ENCODE measurements around the gene AUTS2.

The AUTS2 gene

DNA sequence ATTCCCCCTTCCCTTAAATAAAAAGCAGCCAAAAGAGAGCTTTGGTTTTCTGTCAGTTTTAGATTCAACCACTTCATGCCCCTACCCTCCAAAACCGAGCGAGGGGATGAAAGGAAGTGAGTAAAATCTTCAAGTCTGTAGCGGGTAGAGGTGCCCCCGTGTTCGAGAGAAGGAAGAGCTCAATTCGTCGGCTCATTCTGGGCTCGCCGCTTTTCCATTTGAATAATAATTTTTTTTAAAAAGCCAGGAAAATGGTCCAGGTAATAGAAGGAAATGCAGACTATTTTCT lies 1097.5 kb downstream of the AUTS2 start:
- H3K4me1 ChIP-seq (ENCODE audit: control insufficient read depth in 1 of 2, insufficient read depth in 2 of 2, low read length in 2 of 2) = peaks cover 12% of the 10 kb centered on the region in 2 donors
- H3K9me3 ChIP-seq (ENCODE audit: control insufficient read depth in 1 of 2, low read length in 2 of 2) = no peaks in the 10 kb centered on the region
- H3K4me3 ChIP-seq (ENCODE audit: low read depth in 1 of 2, low read length in 2 of 2) = peak overlapping the region; percentile 82 to 90
- H3K9ac ChIP-seq (ENCODE audit: low read depth in 1 of 2, low read length in 2 of 2) = peak overlapping the region; percentile 72 to 76
- no peak overlapping the region for H3K27ac ChIP-seq (ENCODE audit: low read depth, low read length)
- no peaks in the 10 kb centered on the region for H3K36me3 ChIP-seq (ENCODE audit: control insufficient read depth in 1 of 2, insufficient read depth in 2 of 2, low read length in 2 of 2)
- peaks cover 0 to 14% of the 10 kb centered on the region in 2 donors for H3K27me3 ChIP-seq (ENCODE audit: control insufficient read depth in 1 of 2, insufficient read depth in 2 of 2, low read length in 2 of 2)

DNA sequence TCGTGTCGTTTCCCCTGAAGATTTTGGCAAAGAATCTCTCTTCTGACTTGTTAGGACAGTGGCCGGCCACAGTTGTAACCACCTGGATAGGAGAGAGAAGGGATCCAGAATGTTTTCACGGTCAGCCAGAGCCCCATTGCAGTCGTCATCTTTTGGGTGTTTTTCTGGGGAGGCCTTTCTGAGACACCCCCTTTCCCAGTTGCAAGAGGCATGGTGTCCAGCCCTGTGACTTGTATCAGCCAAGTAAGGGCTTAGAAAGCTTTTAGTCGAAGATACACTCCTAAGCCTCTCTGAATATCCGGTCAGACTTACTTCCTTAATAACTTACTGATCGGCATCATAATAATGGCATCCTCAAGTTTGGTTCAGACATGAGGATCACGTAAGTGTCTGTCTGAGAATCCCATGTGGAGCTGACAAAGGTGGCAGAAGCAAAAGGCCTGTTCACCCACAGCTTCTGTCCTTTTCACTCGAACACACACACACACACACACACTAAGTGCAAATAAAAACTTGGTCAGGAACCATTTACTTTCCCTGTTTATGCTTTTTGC lies 1098.0 kb downstream of the AUTS2 start:
- H3K4me1 ChIP-seq (ENCODE audit: control insufficient read depth in 1 of 2, insufficient read depth in 2 of 2, low read length in 2 of 2) = peaks cover 12% of the 10 kb centered on the region in 2 donors
- peak overlapping the region; percentile 45 to 72 for H3K9ac ChIP-seq (ENCODE audit: low read depth in 1 of 2, low read length in 2 of 2)
- no peak overlapping the region for H3K27ac ChIP-seq (ENCODE audit: low read depth, low read length)

DNA sequence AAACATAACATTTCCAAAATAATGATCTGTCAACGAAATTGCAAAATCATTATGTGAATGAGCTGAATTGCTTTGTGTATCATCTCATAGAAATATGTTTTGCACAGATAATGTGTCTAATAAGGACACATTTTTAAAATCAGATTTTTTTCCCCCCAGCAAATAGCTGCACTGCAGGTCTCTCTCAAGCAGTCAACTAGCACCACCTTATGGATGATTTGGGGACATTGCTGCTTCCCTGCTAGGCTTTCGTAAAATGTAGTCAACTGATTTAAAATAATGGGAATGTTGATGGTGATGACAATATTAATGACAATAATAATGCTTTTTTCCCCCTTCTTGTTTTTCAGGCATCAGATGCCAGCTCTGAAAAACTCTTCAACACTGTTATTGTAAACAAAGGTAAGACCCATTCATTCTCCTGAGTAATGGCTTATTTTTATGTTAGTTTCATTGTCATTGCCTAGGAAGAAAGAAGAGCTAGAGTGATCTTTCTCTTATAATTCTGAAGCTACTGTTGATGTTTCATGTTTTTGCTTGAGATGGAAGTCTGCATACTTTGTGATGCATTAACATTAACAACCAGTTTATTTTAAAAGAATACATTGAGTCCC lies 1100.1 kb downstream of the AUTS2 start:
- Histone ChIP-seq H3K4me3 (ENCODE audit: low read depth in 1 of 2, low read length in 2 of 2) (no peak overlapping the region), H3K4me1 (ENCODE audit: control insufficient read depth in 1 of 2, insufficient read depth in 2 of 2, low read length in 2 of 2) (peaks cover 10 to 12% of the 10 kb centered on the region in 2 donors), H3K27ac (ENCODE audit: low read depth, low read length) (no peak overlapping the region), H3K9ac (ENCODE audit: low read depth in 1 of 2, low read length in 2 of 2) (no peak overlapping the region), H3K9me3 (ENCODE audit: control insufficient read depth in 1 of 2, low read length in 2 of 2) (no peaks in the 10 kb centered on the region), H3K27me3 (ENCODE audit: control insufficient read depth in 1 of 2, insufficient read depth in 2 of 2, low read length in 2 of 2) (peaks cover 0 to 20% of the 10 kb centered on the region in 2 donors), H3K36me3 (ENCODE audit: control insufficient read depth in 1 of 2, insufficient read depth in 2 of 2, low read length in 2 of 2) (peaks cover 0 to 5% of the 10 kb centered on the region in 2 donors)

More for the DNA sequence above, 1098.0 kb downstream of the AUTS2 start:
- Histone ChIP-seq H3K27me3 (ENCODE audit: control insufficient read depth in 1 of 2, insufficient read depth in 2 of 2, low read length in 2 of 2) (peaks cover 0 to 16% of the 10 kb centered on the region in 2 donors), H3K4me3 (ENCODE audit: low read depth in 1 of 2, low read length in 2 of 2) (peak overlapping the region; percentile 82 to 90), H3K9me3 (ENCODE audit: control insufficient read depth in 1 of 2, low read length in 2 of 2) (no peaks in the 10 kb centered on the region), H3K36me3 (ENCODE audit: control insufficient read depth in 1 of 2, insufficient read depth in 2 of 2, low read length in 2 of 2) (no peaks in the 10 kb centered on the region)

DNA sequence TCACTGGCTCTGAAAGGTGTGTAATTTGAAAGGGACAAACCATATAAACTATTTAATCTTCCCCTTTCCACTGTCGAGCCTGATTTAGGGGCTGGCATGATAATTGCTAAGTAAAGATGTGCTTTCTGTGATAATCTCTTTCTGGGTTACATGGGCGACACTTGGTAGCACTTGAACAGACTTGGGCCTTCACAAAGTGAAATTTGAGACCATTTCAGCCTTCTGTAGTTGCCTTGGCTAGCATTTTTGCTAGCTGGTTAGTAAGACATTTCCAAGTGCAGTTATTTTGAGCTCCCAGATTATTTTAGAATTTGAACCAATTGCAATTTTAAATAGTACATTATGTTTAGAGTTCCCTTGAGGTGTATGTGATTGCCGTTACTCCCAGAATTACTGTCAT lies 1101.0 kb downstream of the AUTS2 start:
- Histone ChIP-seq H3K27ac (ENCODE audit: low read depth, low read length) (no peak overlapping the region), H3K9me3 (ENCODE audit: control insufficient read depth in 1 of 2, low read length in 2 of 2) (no peaks in the 10 kb centered on the region), H3K4me1 (ENCODE audit: control insufficient read depth in 1 of 2, insufficient read depth in 2 of 2, low read length in 2 of 2) (peaks cover 8 to 14% of the 10 kb centered on the region in 2 donors), H3K36me3 (ENCODE audit: control insufficient read depth in 1 of 2, insufficient read depth in 2 of 2, low read length in 2 of 2) (peaks cover 0 to 5% of the 10 kb centered on the region in 2 donors), H3K4me3 (ENCODE audit: low read depth in 1 of 2, low read length in 2 of 2) (no peak overlapping the region), H3K9ac (ENCODE audit: low read depth in 1 of 2, low read length in 2 of 2) (no peak overlapping the region), H3K27me3 (ENCODE audit: control insufficient read depth in 1 of 2, insufficient read depth in 2 of 2, low read length in 2 of 2) (peaks cover 0 to 19% of the 10 kb centered on the region in 2 donors)

DNA sequence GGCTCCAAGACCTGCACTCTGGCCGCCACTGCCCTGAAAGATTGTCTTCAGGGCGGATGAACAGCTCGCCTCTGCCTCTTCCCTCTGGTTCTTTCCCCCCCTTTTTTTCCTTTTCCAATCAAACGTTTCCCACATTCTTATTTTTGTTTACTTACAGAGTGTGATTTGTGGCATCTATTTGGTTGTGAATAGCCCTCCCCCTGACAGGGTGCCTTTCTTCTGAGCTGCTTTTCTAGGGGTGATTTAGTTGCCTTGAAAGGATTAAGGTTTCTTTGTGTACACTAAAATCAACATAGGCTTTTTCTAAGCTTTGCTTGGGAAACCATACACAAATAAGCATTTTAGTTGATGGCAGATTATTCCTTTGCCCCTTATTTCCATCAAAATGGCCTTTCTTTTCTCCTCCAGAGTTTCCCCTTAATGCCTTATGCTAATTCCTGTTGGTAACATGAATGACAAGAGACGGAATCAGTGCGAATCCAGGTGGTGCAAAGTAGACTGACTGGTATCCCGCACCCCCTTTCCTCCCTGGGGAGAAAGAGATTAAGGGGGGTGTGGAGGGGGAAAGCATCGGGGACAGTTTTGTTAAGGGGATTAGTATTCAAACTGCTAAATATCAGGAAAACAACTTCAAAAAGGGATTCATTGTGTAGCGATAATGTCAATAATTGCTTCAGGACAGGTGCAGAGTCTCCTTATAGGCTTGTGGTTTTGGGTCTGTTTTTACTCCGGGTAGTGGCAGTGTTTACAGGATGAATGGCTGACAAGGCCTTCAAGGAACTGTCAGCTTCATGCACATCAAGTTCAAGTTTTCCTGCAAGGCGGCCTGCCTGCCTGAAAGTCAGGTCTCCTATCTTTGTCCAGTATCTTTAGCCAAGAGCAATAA lies 1102.0 kb downstream of the AUTS2 start:
- Histone ChIP-seq H3K9me3 (ENCODE audit: control insufficient read depth in 1 of 2, low read length in 2 of 2) (no peaks in the 10 kb centered on the region), H3K36me3 (ENCODE audit: control insufficient read depth in 1 of 2, insufficient read depth in 2 of 2, low read length in 2 of 2) (peaks cover 0 to 5% of the 10 kb centered on the region in 2 donors), H3K9ac (ENCODE audit: low read depth in 1 of 2, low read length in 2 of 2) (no peak overlapping the region), H3K4me3 (ENCODE audit: low read depth in 1 of 2, low read length in 2 of 2) (no peak overlapping the region), H3K27ac (ENCODE audit: low read depth, low read length) (no peak overlapping the region), H3K27me3 (ENCODE audit: control insufficient read depth in 1 of 2, insufficient read depth in 2 of 2, low read length in 2 of 2) (peaks cover 0 to 19% of the 10 kb centered on the region in 2 donors), H3K4me1 (ENCODE audit: control insufficient read depth in 1 of 2, insufficient read depth in 2 of 2, low read length in 2 of 2) (peaks cover 15 to 24% of the 10 kb centered on the region in 2 donors)

DNA sequence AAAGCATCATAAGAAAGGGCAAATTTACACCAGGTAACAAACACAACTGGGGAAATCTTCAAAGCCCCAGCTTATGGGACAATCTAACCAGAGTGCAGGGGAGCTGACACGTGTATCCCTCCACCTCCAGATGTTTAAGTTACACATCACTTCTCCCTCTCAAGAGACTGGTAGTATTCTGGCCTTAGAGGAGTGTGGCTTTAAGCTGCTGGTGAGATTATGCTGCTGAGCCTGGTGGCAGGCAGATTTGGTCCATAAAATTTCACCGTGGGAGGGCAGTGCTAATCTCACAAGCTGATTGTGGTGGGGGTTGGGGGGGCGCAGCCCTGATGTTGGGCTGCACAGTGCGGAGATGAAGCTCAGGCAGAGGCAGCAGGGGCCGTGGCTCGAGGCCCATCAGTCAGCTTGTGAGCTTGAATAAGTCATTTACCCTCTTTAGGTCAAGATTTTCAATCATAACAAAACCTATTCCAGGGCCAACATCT lies 1102.7 kb downstream of the AUTS2 start:
- Histone ChIP-seq H3K27me3 (ENCODE audit: control insufficient read depth in 1 of 2, insufficient read depth in 2 of 2, low read length in 2 of 2) (peaks cover 0 to 18% of the 10 kb centered on the region in 2 donors), H3K4me1 (ENCODE audit: control insufficient read depth in 1 of 2, insufficient read depth in 2 of 2, low read length in 2 of 2) (peaks cover 11 to 21% of the 10 kb centered on the region in 2 donors), H3K27ac (ENCODE audit: low read depth, low read length) (no peak overlapping the region)

DNA sequence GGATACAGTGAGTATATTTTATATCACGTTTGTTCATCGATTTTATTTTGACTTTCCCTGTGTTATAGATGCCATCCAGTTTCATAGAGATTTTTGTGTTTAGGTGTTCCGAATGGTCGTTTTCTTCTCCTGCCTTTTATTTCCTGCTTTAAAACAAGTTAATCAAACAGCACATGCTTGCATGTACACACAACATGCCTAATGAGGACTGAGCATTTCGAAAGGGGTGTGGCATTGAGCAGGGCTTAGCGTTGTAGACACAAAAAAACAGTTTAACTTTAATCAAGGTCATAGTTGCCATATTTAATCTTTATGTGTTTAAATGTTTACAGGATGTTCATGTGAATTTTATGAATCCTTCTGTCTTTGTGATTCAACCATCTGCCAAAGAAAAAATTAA lies 1103.2 kb downstream of the AUTS2 start:
- peaks cover 0 to 5% of the 10 kb centered on the region in 2 donors for H3K36me3 ChIP-seq (ENCODE audit: control insufficient read depth in 1 of 2, insufficient read depth in 2 of 2, low read length in 2 of 2)
- peaks cover 7 to 16% of the 10 kb centered on the region in 2 donors for H3K4me1 ChIP-seq (ENCODE audit: control insufficient read depth in 1 of 2, insufficient read depth in 2 of 2, low read length in 2 of 2)
- no peaks in the 10 kb centered on the region for H3K9me3 ChIP-seq (ENCODE audit: control insufficient read depth in 1 of 2, low read length in 2 of 2)
- no peak overlapping the region for H3K4me3 ChIP-seq (ENCODE audit: low read depth in 1 of 2, low read length in 2 of 2)
- peaks cover 0 to 14% of the 10 kb centered on the region in 2 donors for H3K27me3 ChIP-seq (ENCODE audit: control insufficient read depth in 1 of 2, insufficient read depth in 2 of 2, low read length in 2 of 2)
- H3K9ac ChIP-seq (ENCODE audit: low read depth in 1 of 2, low read length in 2 of 2) = no peak overlapping the region
- no peak overlapping the region for H3K27ac ChIP-seq (ENCODE audit: low read depth, low read length)

More for the DNA sequence above, 1102.7 kb downstream of the AUTS2 start:
- H3K9me3 ChIP-seq (ENCODE audit: control insufficient read depth in 1 of 2, low read length in 2 of 2) = no peaks in the 10 kb centered on the region
- H3K36me3 ChIP-seq (ENCODE audit: control insufficient read depth in 1 of 2, insufficient read depth in 2 of 2, low read length in 2 of 2) = peaks cover 0 to 5% of the 10 kb centered on the region in 2 donors
- no peak overlapping the region for H3K9ac ChIP-seq (ENCODE audit: low read depth in 1 of 2, low read length in 2 of 2)
- H3K4me3 ChIP-seq (ENCODE audit: low read depth in 1 of 2, low read length in 2 of 2) = no peak overlapping the region

DNA sequence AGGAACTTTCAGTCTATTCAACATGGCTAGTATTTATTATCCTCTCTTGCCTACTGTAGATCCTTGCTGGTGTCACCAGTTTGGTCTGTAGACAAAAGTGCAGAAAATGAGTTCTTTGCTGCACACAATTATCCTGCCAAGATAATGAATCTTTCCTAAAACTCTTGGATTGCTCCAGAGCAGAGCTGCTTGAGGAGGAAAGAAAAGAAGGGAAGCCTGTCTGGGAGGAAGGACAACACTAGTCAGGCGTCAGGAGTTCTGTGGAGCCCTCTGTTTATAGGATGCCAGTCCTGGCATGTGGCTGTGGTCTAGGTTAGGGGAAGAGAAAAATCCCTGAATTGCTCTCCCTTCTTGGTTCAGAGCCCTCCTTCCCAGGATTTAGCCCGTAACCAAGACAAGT lies 1103.7 kb downstream of the AUTS2 start:
- Histone ChIP-seq H3K36me3 (ENCODE audit: control insufficient read depth in 1 of 2, insufficient read depth in 2 of 2, low read length in 2 of 2) (peaks cover 0 to 5% of the 10 kb centered on the region in 2 donors), H3K4me3 (ENCODE audit: low read depth in 1 of 2, low read length in 2 of 2) (no peak overlapping the region), H3K27me3 (ENCODE audit: control insufficient read depth in 1 of 2, insufficient read depth in 2 of 2, low read length in 2 of 2) (peaks cover 0 to 14% of the 10 kb centered on the region in 2 donors), H3K9ac (ENCODE audit: low read depth in 1 of 2, low read length in 2 of 2) (no peak overlapping the region), H3K9me3 (ENCODE audit: control insufficient read depth in 1 of 2, low read length in 2 of 2) (no peaks in the 10 kb centered on the region), H3K27ac (ENCODE audit: low read depth, low read length) (no peak overlapping the region), H3K4me1 (ENCODE audit: control insufficient read depth in 1 of 2, insufficient read depth in 2 of 2, low read length in 2 of 2) (peaks cover 7 to 13% of the 10 kb centered on the region in 2 donors)

DNA sequence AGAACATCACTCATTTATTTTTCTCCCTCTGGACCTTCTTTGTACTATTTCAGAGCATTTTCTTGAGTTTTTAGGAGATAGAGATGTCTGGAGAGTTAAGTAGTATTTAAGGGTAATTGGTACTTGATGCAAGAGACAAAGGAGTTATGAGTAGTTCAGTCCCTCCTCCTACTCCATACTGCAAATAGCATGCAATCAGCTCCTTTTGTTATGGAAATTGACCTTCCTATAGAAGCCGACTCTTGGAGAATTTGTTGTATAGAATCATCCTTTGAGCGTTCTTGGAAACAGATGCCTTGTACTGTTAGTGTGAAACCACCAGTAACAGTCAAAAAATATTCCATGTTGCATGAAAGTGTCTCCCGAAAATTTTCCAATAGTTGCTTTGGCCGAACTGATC lies 1105.5 kb downstream of the AUTS2 start:
- Histone ChIP-seq H3K9me3 (ENCODE audit: control insufficient read depth in 1 of 2, low read length in 2 of 2) (no peaks in the 10 kb centered on the region), H3K36me3 (ENCODE audit: control insufficient read depth in 1 of 2, insufficient read depth in 2 of 2, low read length in 2 of 2) (peaks cover 0 to 5% of the 10 kb centered on the region in 2 donors), H3K27me3 (ENCODE audit: control insufficient read depth in 1 of 2, insufficient read depth in 2 of 2, low read length in 2 of 2) (peaks cover 0 to 25% of the 10 kb centered on the region in 2 donors), H3K27ac (ENCODE audit: low read depth, low read length) (no peak overlapping the region), H3K4me1 (ENCODE audit: control insufficient read depth in 1 of 2, insufficient read depth in 2 of 2, low read length in 2 of 2) (peaks cover 7 to 13% of the 10 kb centered on the region in 2 donors), H3K9ac (ENCODE audit: low read depth in 1 of 2, low read length in 2 of 2) (no peak overlapping the region), H3K4me3 (ENCODE audit: low read depth in 1 of 2, low read length in 2 of 2) (no peak overlapping the region)

DNA sequence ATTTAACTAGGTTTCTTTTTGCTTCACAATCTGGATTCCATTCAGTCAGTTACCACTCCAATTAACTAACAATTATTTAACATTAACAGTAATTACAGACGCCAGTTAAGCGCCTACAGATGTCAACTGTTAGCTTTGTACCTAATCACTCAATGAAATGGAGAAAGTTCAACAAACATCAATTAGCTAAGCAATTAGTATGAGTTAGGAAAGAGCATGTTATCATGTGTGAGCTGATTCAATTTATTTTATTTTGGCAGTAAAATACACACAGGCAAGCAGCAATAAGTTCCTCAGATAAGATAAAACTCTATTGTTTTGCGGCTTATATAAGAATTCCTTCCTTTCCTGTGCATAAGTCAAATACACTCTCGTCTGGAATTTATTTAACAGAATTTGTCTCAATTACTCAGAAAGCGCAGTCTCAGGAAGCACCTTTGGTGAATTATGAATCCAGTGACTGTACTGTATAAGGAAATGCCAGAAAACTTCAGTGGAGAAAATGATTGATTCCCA lies 1106.6 kb downstream of the AUTS2 start:
- Histone ChIP-seq H3K27me3 (ENCODE audit: control insufficient read depth in 1 of 2, insufficient read depth in 2 of 2, low read length in 2 of 2) (peaks cover 0 to 25% of the 10 kb centered on the region in 2 donors), H3K9me3 (ENCODE audit: control insufficient read depth in 1 of 2, low read length in 2 of 2) (no peaks in the 10 kb centered on the region), H3K4me1 (ENCODE audit: control insufficient read depth in 1 of 2, insufficient read depth in 2 of 2, low read length in 2 of 2) (peaks cover 10 to 13% of the 10 kb centered on the region in 2 donors), H3K27ac (ENCODE audit: low read depth, low read length) (no peak overlapping the region), H3K36me3 (ENCODE audit: control insufficient read depth in 1 of 2, insufficient read depth in 2 of 2, low read length in 2 of 2) (peaks cover 0 to 5% of the 10 kb centered on the region in 2 donors), H3K4me3 (ENCODE audit: low read depth in 1 of 2, low read length in 2 of 2) (no peak overlapping the region), H3K9ac (ENCODE audit: low read depth in 1 of 2, low read length in 2 of 2) (no peak overlapping the region)
